GM18526 (cell line): ENCODE data around the gene C3.

Source experiments
- POLR2A ChIP-seq: IDR thresholded peaks from 3 replicates; pipeline ENCODE4 v1.6.1; 2011; ENCODE audit not compliant: insufficient read length; ENCODE audit errors: extremely low read depth

The C3 gene

DNA sequence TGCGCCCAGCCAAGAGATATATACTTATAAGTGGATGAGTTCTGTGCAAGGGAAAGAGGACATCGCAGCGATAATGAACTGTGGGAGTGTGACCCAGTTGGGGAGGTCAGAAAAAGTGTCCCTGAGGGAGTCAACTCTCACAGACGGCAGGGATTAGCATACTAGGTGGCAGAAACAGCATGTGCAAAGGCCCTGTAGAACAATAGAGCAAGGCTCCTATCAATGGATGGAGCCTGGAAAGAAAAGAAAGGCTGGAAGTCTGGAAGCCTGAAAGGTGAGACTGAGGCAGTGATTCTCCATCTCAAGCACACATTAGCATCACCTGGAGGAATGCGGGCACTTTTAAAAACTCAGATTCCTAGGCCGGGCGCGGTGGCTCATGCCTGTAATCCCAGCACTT lies 29.1 kb downstream of the C3 start:
- TF ChIP-seq POLR2A = no peak

GRCh38 chr19:6690160-6690885 lies 30.1 kb downstream of the C3 start:
- TF ChIP-seq POLR2A = no peak

GRCh38 chr19:6687114-6687513 lies 33.3 kb downstream of the C3 start:
- TF ChIP-seq POLR2A = no peak

GRCh38 chr19:6686628-6686975 lies 33.8 kb downstream of the C3 start:
- no peak for TF ChIP-seq POLR2A

- TF ChIP-seq POLR2A = no peak
Measured at GRCh38 chr19:6685962-6686627, 34.4 kb downstream of the C3 start.

DNA sequence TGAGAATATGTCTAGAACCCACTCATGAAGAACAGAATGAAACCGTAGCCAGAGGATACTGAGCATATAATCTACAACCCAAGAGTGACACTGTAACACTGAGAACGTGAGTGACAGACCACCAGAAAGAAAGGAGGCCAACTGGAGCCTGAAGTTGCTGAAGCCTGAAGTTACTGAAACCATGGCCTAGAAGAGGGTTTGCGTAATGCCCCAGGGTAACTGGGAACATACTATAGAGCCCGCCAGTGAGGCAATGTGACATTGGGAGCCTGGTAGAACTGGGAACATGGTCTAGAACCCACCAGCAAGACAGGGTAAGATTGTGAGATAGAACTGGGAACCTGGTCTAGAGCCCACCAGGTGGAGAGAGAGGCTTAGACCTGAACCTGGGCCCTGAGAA lies 35.0 kb downstream of the C3 start:
- TF ChIP-seq POLR2A = no peak

- TF ChIP-seq POLR2A = no peak
Measured at GRCh38 chr19:6683971-6684370, 36.5 kb downstream of the C3 start.

- TF ChIP-seq POLR2A = no peak
Measured at GRCh38 chr19:6682607-6683128, 37.8 kb downstream of the C3 start.

GRCh38 chr19:6680141-6680540 lies 40.3 kb downstream of the C3 start:
- no peak for TF ChIP-seq POLR2A

- no peak for TF ChIP-seq POLR2A
Measured at GRCh38 chr19:6679139-6679538, 41.3 kb downstream of the C3 start.

DNA sequence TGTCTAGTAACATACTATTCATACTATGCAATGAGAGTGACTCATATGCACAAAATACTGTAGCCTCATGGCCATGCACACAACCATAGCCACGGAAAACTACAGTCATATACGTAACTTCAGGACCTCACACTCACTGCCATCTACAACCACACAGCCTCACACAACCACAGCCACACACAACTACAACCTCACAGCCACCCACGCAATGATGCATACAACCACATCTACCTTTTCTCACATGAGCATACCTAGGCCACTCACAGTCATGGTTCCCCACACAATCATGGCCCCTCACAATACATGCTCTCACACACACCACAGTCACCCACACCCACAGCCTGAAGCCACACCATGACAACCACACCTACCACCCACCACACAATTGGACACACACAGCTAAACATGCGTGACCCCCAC lies 41.8 kb downstream of the C3 start:
- TF ChIP-seq POLR2A = no peak

DNA sequence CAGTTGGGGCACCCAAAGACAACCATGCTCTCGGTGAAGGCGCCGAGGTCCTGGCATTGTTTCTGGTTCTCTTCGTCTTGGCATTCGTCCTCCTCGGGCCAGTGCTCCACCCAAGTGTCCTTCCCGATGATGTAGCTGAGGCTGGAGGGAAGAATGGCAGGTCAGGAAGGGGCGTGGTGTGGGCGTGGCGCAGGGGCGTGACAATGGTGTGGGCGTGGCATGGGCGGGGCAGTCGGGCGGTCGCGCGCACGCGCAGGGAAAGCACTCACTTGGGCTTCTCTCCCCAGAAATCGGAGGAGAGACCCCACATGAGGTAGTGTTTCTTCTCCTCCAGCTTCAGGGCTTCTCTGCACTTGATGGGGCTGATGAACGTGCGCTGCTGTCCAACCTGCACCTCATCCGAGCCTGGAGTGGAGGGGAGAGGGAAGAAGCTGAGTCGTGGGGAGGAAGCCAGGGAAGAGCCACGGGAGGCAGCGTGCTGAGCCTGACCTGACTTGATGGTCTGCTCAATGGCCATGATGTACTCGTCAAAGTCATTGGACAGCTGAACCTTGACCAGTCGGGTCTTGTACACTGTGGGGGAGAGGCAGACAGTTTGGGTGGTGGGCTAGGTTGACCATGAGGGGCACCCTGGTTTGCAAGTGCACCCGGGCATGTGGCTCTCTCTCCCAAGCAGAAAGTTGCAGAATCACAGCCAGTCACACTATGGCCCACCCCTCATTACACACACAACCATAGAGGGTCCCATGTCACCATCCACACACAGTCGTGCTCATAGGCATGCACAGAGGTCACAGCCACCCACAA lies 42.4 kb downstream of the C3 start:
- TF ChIP-seq POLR2A = no peak

GRCh38 chr19:6677495-6677882 lies 43.0 kb downstream of the C3 start:
- no peak for TF ChIP-seq POLR2A

DNA sequence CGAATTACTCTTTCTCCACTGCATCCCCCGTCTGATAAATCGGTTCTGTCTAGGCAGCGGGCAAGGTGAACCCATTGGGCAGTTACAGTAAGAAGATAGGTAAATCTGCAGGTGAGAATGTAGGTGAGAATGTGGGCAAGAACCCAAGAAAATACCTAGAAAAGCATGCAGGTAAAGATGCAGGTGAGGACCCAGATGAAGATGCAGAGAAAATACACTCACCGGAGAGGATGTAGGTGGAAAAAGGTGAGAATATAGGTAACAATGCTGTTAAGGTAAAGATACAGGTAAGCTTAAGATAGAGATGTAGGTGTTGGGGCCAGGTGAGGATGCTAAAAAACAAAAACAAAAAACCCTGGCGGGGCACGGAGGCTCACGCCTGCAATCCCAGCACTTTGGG lies 44.2 kb downstream of the C3 start:
- TF ChIP-seq POLR2A = no peak

GRCh38 chr19:6674868-6675305 lies 45.6 kb downstream of the C3 start:
- peak; percentile 40 for TF ChIP-seq POLR2A

DNA sequence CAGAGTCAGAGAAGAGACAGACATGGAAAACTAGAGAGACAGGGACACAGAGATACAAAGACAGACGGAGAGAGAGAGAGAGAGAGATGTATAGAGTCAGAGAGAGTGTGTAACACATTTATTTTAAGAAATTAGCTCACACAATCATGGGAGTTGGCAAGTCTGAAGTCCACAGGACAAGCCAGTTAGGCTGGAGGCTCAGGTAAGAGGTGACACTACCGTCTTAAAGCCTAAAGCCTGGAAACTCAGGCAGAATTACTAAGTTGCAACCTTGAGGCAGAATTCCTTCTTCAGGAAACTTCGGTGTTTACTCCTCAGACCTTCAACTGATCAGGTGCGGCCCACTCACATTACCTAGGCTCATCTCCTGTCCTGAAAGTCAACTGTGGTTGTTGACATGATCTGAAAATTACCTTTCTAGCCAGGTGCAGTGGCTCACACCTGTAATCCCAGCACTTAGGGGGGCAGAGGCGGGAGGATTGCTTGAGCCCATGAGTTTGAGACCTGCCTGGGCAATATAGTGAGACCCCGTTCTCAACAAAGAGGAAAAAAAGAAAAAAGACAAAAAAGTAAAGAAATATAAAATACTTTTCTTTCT lies 47.7 kb downstream of the C3 start:
- TF ChIP-seq POLR2A = no peak

DNA sequence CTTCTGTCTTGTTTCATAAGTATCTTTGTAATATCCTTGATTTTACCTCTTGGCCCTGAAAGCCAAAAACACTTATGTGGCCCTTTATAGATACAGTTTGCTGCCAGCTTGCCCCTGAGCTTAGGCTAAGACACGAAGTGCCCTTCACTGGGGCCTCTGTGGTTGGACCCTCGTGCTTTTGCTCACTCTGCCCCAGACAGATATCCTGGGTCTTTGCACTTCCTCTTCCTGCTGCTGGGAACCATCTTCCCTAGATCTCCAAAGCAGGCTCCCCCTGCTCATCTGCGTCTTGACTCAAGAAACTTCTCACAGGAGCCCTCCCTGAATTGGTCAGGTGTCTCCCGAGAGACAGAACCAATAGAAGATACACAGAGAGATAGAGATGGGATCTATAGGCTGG lies 48.5 kb downstream of the C3 start:
- TF ChIP-seq POLR2A = no peak
